Neural cell (in vitro differentiated cells): ENCODE results near the gene TYR. TPM values are rescaled to one million over a fixed set of nuclear protein-coding genes. Genes with fewer than 3 reads are reported as not detected.
"Not testable (repeated sequence)": the region's sequence is repeated elsewhere in the genome, so short reads cannot be mapped to it uniquely, and the experiment has no call there.

Experiments used
- H2AFZ ChIP-seq: fragments of 200-600, 300-800 bp; sonication (generic), shearing (Covaris generic); 2 replicates; pipeline ENCODE4 v1.6.0; 2014; ENCODE audit warnings: low read depth, mild to moderate bottlenecking, antibody characterized with exemption, low read length, moderate library complexity
- H3F3A ChIP-seq: fragments of 200-600 bp; shearing (Covaris generic); 2 replicates; pipeline ENCODE4 v1.6.1; 2016; ENCODE audit warnings: mild to moderate bottlenecking, moderate library complexity, mixed read lengths, antibody characterized with exemption, low read length; ENCODE audit not compliant: insufficient read depth, poor library complexity, severe bottlenecking
- H3K27ac ChIP-seq: fragments of 200-600, 300-800 bp; sonication (generic), shearing (Covaris generic); 2 replicates; pipeline ENCODE4 v1.5.1; 2014; ENCODE audit warnings: mild to moderate bottlenecking, low read length, moderate library complexity
- H3K27me3 ChIP-seq: fragments of 300-800, 200-600 bp; sonication (generic), shearing (Covaris generic); 2 replicates; pipeline ENCODE4 v1.6.0; 2014; ENCODE audit warnings: mild to moderate bottlenecking, low read depth, low read length, moderate library complexity; ENCODE audit not compliant: insufficient read depth
- H3K36me3 ChIP-seq: fragments of 300-800, 200-600 bp; sonication (generic), shearing (Covaris generic); 2 replicates; pipeline ENCODE4 v1.5.1; 2014; ENCODE audit warnings: mild to moderate bottlenecking, antibody characterized with exemption, low read length, moderate library complexity; ENCODE audit not compliant: insufficient read depth
- H3K4me2 ChIP-seq: fragments of 300-800, 200-600 bp; sonication (generic), shearing (Covaris generic); 2 replicates; pipeline ENCODE4 v1.6.0; 2014; ENCODE audit warnings: mild to moderate bottlenecking, low read length
- H3K4me3 ChIP-seq: fragments of 300-800, 200-600 bp; sonication (generic), shearing (Covaris generic); 2 replicates; pipeline ENCODE4 v1.5.1; 2014; ENCODE audit warnings: mild to moderate bottlenecking, low read length, moderate library complexity
- H3K79me2 ChIP-seq: fragments of 200-600 bp; shearing (Covaris generic); replicated peaks from 2 replicates; pipeline ENCODE4 v1.6.0; 2014; ENCODE audit warnings: mild to moderate bottlenecking, low read length, moderate library complexity; ENCODE audit not compliant: insufficient read depth
- H3K9ac ChIP-seq: fragments of 300-800, 200-600 bp; sonication (generic), shearing (Covaris generic); 2 replicates; pipeline ENCODE4 v1.6.1; 2016; ENCODE audit warnings: mild to moderate bottlenecking, low read length, mixed read lengths
- H3K9me2 ChIP-seq: fragments of 200-600 bp; shearing (Covaris generic); 2 replicates; pipeline ENCODE4 v1.6.1; 2016; ENCODE audit warnings: mild to moderate bottlenecking, low read length, mixed read lengths; ENCODE audit not compliant: insufficient read depth
- H3K9me3 ChIP-seq: fragments of 200-600, 300-800 bp; sonication (generic), shearing (Covaris generic); 2 replicates; pipeline ENCODE4 v1.6.1; 2016; ENCODE audit warnings: mild to moderate bottlenecking, mixed run types, low read length, moderate library complexity, mixed read lengths
- H4K20me1 ChIP-seq: fragments of 200-600 bp; shearing (Covaris generic); 2 replicates; pipeline ENCODE4 v1.6.1; 2016; ENCODE audit warnings: mild to moderate bottlenecking, mixed run types; ENCODE audit not compliant: insufficient read depth
- CTCF ChIP-seq: fragments of 450-650 bp; IDR thresholded peaks from 2 replicates; pipeline ENCODE4 v1.5.1; 2014; ENCODE audit warnings: antibody characterized with exemption, mild to moderate bottlenecking, moderate library complexity; ENCODE audit not compliant: poor library complexity, severe bottlenecking
- EP300 ChIP-seq: fragments of 450-650 bp; conservative IDR thresholded peaks from 2 replicates; pipeline ENCODE4 v1.6.1; 2014; ENCODE audit warnings: antibody characterized with exemption, mild to moderate bottlenecking, moderate library complexity; ENCODE audit not compliant: poor library complexity, severe bottlenecking
- EZH2 ChIP-seq: fragments of 200-600, 300-800 bp; shearing (Covaris generic), sonication (generic); IDR thresholded peaks from 2 replicates; pipeline ENCODE4 v1.6.1; 2014; ENCODE audit warnings: antibody characterized with exemption, low read length, borderline replicate concordance, mild to moderate bottlenecking; ENCODE audit not compliant: insufficient read depth, poor library complexity, severe bottlenecking
- MXI1 ChIP-seq: fragments of 450-650 bp; conservative IDR thresholded peaks from 2 replicates; pipeline ENCODE4 v1.6.1; 2014; ENCODE audit warnings: antibody characterized with exemption, mild to moderate bottlenecking; ENCODE audit not compliant: poor library complexity, severe bottlenecking
- POLR2AphosphoS5 ChIP-seq: IDR thresholded peaks from 2 replicates; pipeline ENCODE4 v1.6.1; 2012
- RAD21 ChIP-seq: fragments of 450-650 bp; conservative IDR thresholded peaks from 2 replicates; pipeline ENCODE4 v1.6.1; 2014; ENCODE audit warnings: antibody characterized with exemption, mild to moderate bottlenecking, moderate library complexity
- REST ChIP-seq: IDR thresholded peaks from 2 replicates; pipeline ENCODE4 v1.6.1; 2012; ENCODE audit warnings: borderline replicate concordance
- SMC3 ChIP-seq: fragments of 450-650 bp; conservative IDR thresholded peaks from 2 replicates; pipeline ENCODE4 v1.6.1; 2014; ENCODE audit warnings: antibody characterized with exemption, mild to moderate bottlenecking, moderate library complexity; ENCODE audit not compliant: poor library complexity
- TAF1 ChIP-seq: IDR thresholded peaks from 2 replicates; pipeline ENCODE4 v1.6.1; 2012; ENCODE audit warnings: low read depth
- polyA plus RNA-seq: library from polyadenylated mRNA; depleted of rRNA; stranded (reverse); fragments of >200 nt; gene quantifications from 2 replicates; pipeline ENCODE4 v1.2.3, GENCODE V29; 2014

The TYR gene
- polyA plus RNA-seq, 1 donor from 2014 or later = not detected

- H3F3A ChIP-seq, H3K9me3 ChIP-seq, H4K20me1 ChIP-seq, H3K27ac ChIP-seq, H3K4me3 ChIP-seq, H3K36me3 ChIP-seq, H3K9me2 ChIP-seq, H2AFZ ChIP-seq, H3K4me2 ChIP-seq, H3K27me3 ChIP-seq, H3K9ac ChIP-seq, H3K79me2 ChIP-seq: not testable (repeated sequence)
Observed at GRCh38 chr11:89273220-89273619, 95.5 kb downstream of the TYR start.

GRCh38 chr11:89275966-89276365 is 98.3 kb downstream of the TYR start:
- Histone ChIP-seq H3K9ac (no peak overlapping the region), H4K20me1 (no peaks in the 10 kb centered on the region), H3K4me3 (no peak overlapping the region), H3K36me3 (no peaks in the 10 kb centered on the region), H3K9me2 (no peaks in the 10 kb centered on the region), H3K27me3 (no peaks in the 10 kb centered on the region), H3K9me3 (no peaks in the 10 kb centered on the region), H3K4me2 (no peak overlapping the region), H2AFZ (no peak overlapping the region), H3F3A (no peaks in the 10 kb centered on the region), H3K79me2 (no peaks in the 10 kb centered on the region), H3K27ac (no peak overlapping the region)
- TF ChIP-seq MXI1 (no peak), POLR2AphosphoS5 (no peak), TAF1 (no peak), EP300 (no peak), CTCF (no peak), REST (no peak), EZH2 (no peak), SMC3 (no peak), RAD21 (no peak)

- TF ChIP-seq EZH2 (no peak), SMC3 (no peak), MXI1 (no peak), EP300 (no peak), CTCF (no peak), RAD21 (no peak), REST (no peak), TAF1 (no peak), POLR2AphosphoS5 (no peak)
- H3K36me3 ChIP-seq = no peaks in the 10 kb centered on the region
Observed at GRCh38 chr11:89279176-89279575, 101.5 kb downstream of the TYR start.

More at GRCh38 chr11:89279176-89279575, 101.5 kb downstream of the TYR start:
- no peaks in the 10 kb centered on the region for H4K20me1 ChIP-seq
- H3K27ac ChIP-seq = no peak overlapping the region
- no peak overlapping the region for H3K9ac ChIP-seq
- H3K4me3 ChIP-seq = no peak overlapping the region
- H3K9me2 ChIP-seq = no peaks in the 10 kb centered on the region
- H3K79me2 ChIP-seq = no peaks in the 10 kb centered on the region
- no peaks in the 10 kb centered on the region for H3K27me3 ChIP-seq
- H2AFZ ChIP-seq = no peak overlapping the region
- H3F3A ChIP-seq = no peaks in the 10 kb centered on the region
- H3K4me2 ChIP-seq = no peak overlapping the region
- no peaks in the 10 kb centered on the region for H3K9me3 ChIP-seq
